ENCODE measurements around the gene PEX13.
"Not testable (repeated sequence)": the region's sequence is repeated elsewhere in the genome, so short reads cannot be mapped to it uniquely, and the experiment has no call there.

The PEX13 gene, protein sequence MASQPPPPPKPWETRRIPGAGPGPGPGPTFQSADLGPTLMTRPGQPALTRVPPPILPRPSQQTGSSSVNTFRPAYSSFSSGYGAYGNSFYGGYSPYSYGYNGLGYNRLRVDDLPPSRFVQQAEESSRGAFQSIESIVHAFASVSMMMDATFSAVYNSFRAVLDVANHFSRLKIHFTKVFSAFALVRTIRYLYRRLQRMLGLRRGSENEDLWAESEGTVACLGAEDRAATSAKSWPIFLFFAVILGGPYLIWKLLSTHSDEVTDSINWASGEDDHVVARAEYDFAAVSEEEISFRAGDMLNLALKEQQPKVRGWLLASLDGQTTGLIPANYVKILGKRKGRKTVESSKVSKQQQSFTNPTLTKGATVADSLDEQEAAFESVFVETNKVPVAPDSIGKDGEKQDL

DNA sequence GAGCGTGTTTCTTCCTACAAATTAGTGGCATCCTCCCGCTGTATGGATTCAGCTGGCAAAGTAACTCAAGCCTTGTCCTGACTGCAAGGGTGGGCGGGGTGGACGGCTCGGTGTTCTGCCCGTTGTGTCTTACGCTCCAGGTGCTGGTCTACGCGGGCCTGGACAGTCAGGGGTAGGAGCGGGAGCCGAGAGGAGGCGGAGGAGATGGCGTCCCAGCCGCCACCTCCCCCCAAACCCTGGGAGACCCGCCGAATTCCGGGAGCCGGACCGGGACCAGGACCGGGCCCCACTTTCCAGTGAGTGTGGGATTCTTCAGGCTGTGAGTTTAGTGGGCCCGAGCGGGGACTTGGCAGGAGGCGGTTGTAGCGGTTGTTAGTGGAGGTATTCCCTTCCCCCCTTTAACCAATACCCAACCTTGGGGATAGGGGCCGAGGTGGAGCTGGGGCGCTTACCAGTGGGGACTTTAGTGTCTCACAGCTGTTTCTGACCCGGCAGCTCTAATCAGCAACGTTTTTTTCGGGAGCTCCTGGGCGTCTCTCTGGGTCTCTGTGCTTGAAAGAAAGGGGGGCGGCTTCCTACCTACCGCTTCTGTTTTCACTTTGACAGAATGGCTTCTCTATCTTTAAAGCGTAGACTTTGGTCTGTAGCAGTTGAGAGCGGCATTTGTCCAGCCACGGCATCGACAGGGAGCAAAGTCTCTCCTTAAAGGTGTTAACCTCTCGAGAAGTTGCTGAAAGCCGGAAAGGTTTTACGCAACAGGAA, at the start of gene PEX13, which contains the start of gene PUS10:
PEX13 (plus strand) TSS at position 165 of the 762 bp plus-strand sequence; CDS start at position 205, 40 bp downstream.
PUS10 (minus strand) TSS at position 700 of the 762 bp plus-strand sequence. CDS start 6,365 bp downstream, outside the sequence.
- Mint-ChIP-seq H3K4me3 (peak within 1 kb of the TSS; percentile 98), H3K27ac (ENCODE audit: low read depth) (peak within 1 kb of the TSS; percentile 96), H3K27me3 (no peaks in the 10 kb centered on the region), H3K4me1 (peaks cover 30% of the 10 kb centered on the region), H3K36me3 (ENCODE audit: insufficient read depth) (peaks cover 24% of the 10 kb centered on the region), H3K9me3 (no peaks in the 10 kb centered on the region)
- ATAC-seq (replicated peaks; ENCODE audit: extremely low read depth, poor library complexity, severe bottlenecking) = peak; percentile 82
- peak; percentile 23 to 24 for DNase-seq (ENCODE audit: low spot score in 2 of 2)

DNA sequence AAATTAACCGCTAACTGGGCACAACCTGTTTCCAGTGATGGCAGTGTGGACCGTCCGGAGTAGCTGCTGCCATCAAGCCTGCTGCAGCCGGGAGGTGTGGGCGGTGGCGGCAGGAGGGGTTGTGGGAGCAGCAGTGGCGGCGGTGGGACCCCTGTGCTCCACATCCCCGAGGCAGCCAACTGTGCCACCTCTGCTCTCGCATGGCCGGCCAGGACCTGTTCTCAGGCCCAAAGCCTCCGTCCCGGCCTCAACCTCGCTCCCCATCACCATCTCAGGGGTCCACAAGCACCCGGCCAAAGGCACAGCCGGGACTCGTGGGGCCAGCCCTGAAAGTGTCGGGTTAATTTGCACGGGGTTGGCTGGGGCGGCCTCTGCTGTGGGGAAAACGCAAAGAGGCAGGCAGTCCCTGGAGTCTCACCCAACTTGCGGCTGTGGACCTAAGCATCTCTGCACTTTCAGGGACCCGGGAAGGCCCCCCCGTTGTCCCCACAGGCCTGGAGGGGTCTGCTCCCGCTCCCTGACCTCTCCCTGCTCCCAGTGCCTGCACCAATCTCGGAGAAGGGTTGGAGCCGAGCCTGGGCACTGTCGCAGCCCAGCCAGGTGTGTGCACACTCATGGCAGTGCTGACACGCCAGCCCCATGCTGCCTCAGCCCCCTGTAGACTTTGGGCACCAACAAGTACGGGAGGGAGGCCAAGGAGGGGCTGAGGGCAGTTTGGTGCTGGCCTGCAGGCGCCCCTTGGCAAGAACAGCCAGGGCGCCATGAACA, 44.4 kb upstream of the PEX13 start:
- no peak overlapping the region for H3K4me3 Mint-ChIP-seq
- no peak overlapping the region for H3K27ac Mint-ChIP-seq (ENCODE audit: low read depth)
- no peaks in the 10 kb centered on the region for H3K4me1 Mint-ChIP-seq
- peaks cover 5% of the 10 kb centered on the region for H3K36me3 Mint-ChIP-seq (ENCODE audit: insufficient read depth)
- no peaks in the 10 kb centered on the region for H3K27me3 Mint-ChIP-seq
- DNase-seq (ENCODE audit: low spot score in 2 of 2) (no peak), ATAC-seq (replicated peaks; ENCODE audit: extremely low read depth, poor library complexity, severe bottlenecking) (no peak)
- H3K9me3 Mint-ChIP-seq = no peaks in the 10 kb centered on the region

DNA sequence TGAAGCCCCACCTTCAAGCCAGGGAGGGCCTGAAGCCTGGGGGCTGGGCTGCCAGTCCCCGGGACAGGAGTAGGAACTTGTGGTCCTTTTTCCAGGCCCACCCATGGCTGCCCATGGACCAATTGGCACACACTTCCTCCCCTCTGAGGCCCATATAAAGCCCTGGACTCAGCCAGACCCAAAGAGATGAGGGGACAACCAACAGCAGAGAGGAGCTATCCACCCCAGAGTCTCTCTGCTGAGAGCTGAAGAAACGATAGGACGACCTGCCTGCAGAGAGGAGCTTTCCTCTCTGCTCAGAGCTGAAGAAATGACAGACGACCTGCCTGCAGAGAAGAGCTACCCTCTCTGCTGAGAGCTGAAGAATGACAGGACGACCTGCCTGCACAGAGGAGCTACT, 43.8 kb upstream of the PEX13 start:
- no peaks in the 10 kb centered on the region for H3K4me1 Mint-ChIP-seq
- peaks cover 5% of the 10 kb centered on the region for H3K36me3 Mint-ChIP-seq (ENCODE audit: insufficient read depth)
- no peak for ATAC-seq (replicated peaks; ENCODE audit: extremely low read depth, poor library complexity, severe bottlenecking)
- no peak overlapping the region for H3K4me3 Mint-ChIP-seq
- H3K27ac Mint-ChIP-seq (ENCODE audit: low read depth) = peak overlapping the region; percentile 51
- H3K9me3 Mint-ChIP-seq = no peaks in the 10 kb centered on the region
- H3K27me3 Mint-ChIP-seq = no peaks in the 10 kb centered on the region
- DNase-seq (ENCODE audit: low spot score in 2 of 2) = no peak

DNA sequence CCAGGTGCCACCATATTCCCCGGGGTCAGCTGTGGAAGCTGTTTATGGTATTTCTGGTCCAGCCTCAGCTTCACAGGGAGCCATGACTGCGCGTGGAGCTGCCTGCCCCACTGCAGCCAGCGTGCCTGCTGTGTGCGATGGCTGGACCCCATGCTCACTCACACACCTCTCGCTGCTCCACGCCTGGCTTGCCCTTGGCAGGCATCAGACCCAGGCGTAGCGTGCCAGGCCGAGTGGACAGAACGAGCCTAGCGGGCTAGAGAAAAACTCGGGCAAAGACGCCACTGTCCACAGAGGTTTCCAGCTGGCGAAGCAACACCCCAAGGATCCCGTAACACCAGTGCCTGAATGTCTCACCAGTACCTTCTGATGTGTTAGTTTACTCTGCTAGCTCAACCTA, 42.9 kb upstream of the PEX13 start:
- peaks cover 5% of the 10 kb centered on the region for H3K36me3 Mint-ChIP-seq (ENCODE audit: insufficient read depth)
- peaks cover 6% of the 10 kb centered on the region for H3K4me1 Mint-ChIP-seq

DNA sequence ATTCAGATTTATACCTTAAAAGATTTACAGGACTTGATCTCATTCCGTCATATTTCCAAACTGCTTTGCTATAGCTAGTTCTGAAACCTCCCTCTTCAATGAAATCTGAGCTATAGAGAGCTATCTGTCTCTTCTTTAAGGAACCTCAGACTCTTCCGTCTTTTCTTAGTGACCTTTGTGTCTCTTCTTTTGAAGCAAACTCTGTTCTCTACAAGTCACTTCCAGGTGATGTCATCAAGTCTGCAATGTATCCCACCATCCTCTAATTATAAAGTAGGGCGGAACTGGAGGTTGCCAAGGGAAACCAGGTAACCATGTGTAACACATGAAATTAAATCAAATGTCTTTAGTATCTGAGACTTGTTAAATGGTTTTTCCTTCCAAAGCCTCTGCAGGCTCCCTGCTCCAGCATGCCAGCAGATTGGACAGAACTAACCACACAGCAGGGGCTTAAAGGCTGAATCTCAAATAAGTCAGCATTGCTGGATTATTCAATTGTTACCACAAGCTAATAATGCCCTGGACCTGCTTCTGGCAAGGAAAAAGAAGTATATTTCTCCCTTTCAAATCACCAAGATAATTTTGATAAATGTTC, 41.2 kb upstream of the PEX13 start:
- no peak for DNase-seq (ENCODE audit: low spot score in 2 of 2)
- peaks cover 5% of the 10 kb centered on the region for H3K36me3 Mint-ChIP-seq (ENCODE audit: insufficient read depth)
- H3K27ac Mint-ChIP-seq (ENCODE audit: low read depth) = peak overlapping the region; percentile 35
- ATAC-seq (replicated peaks; ENCODE audit: extremely low read depth, poor library complexity, severe bottlenecking) = no peak
- no peak overlapping the region for H3K4me3 Mint-ChIP-seq
- H3K27me3 Mint-ChIP-seq = no peaks in the 10 kb centered on the region
- H3K9me3 Mint-ChIP-seq = no peaks in the 10 kb centered on the region
- H3K4me1 Mint-ChIP-seq = peaks cover 14% of the 10 kb centered on the region

More for the DNA sequence above, 42.9 kb upstream of the PEX13 start:
- ATAC-seq (replicated peaks; ENCODE audit: extremely low read depth, poor library complexity, severe bottlenecking) = no peak
- DNase-seq (ENCODE audit: low spot score in 2 of 2) = no peak
- Mint-ChIP-seq H3K27me3 (no peaks in the 10 kb centered on the region), H3K27ac (ENCODE audit: low read depth) (no peak overlapping the region), H3K4me3 (no peak overlapping the region), H3K9me3 (no peaks in the 10 kb centered on the region)

DNA sequence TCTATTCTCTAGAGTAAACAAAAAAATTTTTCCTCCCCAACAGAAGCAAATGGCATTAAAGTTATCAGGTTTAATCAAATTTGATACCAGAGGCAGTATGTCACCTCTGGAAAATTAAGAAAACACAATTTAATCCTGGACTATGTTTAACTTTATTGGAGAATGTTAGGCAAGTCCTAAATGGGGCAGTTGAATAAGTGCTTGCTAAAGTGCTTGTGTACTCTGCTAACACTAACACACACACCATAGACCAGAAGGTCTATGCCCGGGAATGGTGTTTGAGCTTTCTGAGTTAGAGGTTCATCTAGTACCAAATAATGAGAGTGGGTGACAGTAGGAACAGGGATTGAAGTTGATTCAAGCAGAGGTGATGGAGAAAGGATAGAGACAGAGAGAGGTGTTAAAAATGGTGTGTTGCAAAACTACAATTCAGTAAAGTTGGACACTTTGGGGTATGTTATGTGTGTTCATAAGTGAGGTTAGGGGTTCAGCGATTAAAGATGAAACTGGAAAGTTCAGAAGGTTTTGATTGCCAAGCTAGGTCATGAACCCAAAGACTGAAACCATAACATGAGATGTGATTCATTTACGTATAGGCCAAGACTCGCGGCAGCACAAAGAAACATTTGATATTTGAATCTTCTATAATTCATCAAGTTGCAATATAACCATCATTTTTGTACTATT, 40.5 kb upstream of the PEX13 start:
- H3K4me1 Mint-ChIP-seq = peaks cover 14% of the 10 kb centered on the region
- H3K27me3 Mint-ChIP-seq = no peaks in the 10 kb centered on the region
- DNase-seq (ENCODE audit: low spot score in 2 of 2) (no peak), ATAC-seq (replicated peaks; ENCODE audit: extremely low read depth, poor library complexity, severe bottlenecking) (no peak)
- no peak overlapping the region for H3K4me3 Mint-ChIP-seq
- peak overlapping the region; percentile 2 for H3K27ac Mint-ChIP-seq (ENCODE audit: low read depth)
- H3K36me3 Mint-ChIP-seq (ENCODE audit: insufficient read depth) = peaks cover 5% of the 10 kb centered on the region
- H3K9me3 Mint-ChIP-seq = no peaks in the 10 kb centered on the region

DNA sequence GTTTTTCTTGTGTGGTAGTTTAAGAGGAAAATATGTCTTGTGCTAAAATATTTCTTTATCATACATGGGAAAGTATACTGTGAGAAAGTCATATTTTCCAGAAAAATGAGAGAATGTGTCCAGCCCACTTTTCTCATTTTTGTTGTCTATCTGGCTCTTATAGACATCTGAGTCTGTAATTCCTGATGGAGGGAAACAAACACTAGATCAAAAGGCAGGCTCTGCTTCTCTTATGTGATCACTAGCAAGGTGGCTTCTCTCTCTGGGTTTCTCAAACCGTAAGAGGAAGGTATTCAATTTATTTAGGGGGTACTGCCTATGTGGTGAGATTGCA, 40.0 kb upstream of the PEX13 start:
- DNase-seq (ENCODE audit: low spot score in 2 of 2) = no peak
- no peaks in the 10 kb centered on the region for H3K27me3 Mint-ChIP-seq
- H3K36me3 Mint-ChIP-seq (ENCODE audit: insufficient read depth) = peaks cover 3% of the 10 kb centered on the region
- peaks cover 14% of the 10 kb centered on the region for H3K4me1 Mint-ChIP-seq
- no peak overlapping the region for H3K4me3 Mint-ChIP-seq
- peak overlapping the region; percentile 2 for H3K27ac Mint-ChIP-seq (ENCODE audit: low read depth)
- ATAC-seq (replicated peaks; ENCODE audit: extremely low read depth, poor library complexity, severe bottlenecking) = no peak
- H3K9me3 Mint-ChIP-seq = no peaks in the 10 kb centered on the region

DNA sequence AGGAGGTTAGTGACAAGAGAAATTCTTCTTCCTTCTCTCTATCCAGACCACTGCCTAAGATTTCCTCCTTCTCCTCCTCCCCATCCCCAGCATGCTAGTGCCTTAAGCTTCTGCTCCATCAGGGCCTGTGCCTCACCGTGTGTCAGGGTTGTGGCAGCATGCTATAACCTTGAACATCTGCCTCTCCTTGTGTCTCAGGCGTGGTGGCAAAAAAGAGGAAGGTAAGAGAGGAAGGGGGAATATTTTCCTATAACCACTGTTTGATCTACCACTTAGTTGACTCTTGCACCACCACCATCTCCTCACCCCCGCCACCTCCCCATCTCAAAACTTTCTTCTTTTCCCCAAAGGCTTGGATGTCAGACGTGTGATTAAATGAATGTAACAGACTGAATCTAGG, 38.3 kb upstream of the PEX13 start:
- Mint-ChIP-seq H3K27me3 (no peaks in the 10 kb centered on the region), H3K9me3 (no peaks in the 10 kb centered on the region), H3K4me3 (no peak overlapping the region), H3K36me3 (ENCODE audit: insufficient read depth) (no peaks in the 10 kb centered on the region), H3K4me1 (peaks cover 14% of the 10 kb centered on the region), H3K27ac (ENCODE audit: low read depth) (no peak overlapping the region)
- DNase-seq (ENCODE audit: low spot score in 2 of 2) (no peak), ATAC-seq (replicated peaks; ENCODE audit: extremely low read depth, poor library complexity, severe bottlenecking) (no peak)

DNA sequence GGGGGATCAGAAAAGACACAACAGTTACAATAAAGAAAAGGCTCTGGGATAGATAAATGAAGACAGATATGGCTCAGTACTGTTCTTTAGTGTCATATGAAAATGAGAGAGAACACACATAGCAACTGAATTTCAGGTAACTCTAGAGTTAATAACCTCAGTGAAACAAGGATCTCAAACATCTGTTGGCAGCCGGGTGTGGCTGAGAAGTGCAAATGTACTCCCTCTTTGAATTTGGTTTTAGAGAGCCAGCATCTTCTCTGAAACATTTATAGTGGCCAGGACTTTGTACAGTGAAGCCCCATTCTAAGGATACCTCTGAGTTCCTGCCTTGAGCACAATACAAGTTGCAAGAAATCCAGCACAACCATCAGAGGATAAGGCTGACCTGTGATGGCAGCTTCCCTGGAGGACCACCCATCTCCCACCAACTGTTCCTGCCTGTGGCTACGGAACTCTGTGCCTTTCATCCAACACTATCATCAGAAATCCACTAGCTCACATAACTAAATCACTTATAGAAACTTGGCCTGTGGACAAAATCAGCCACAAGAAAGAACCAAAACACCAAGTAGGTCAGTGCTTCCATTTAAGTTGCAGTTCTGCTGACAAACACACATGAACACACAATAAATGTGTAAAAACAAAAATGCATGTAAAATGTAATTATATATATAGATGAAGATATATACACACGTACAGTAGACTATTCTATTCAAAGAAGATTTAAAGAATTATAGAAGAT, 37.3 kb upstream of the PEX13 start:
- Mint-ChIP-seq H3K4me1 (peaks cover 14% of the 10 kb centered on the region), H3K27ac (ENCODE audit: low read depth) (no peak overlapping the region), H3K4me3 (no peak overlapping the region), H3K27me3 (no peaks in the 10 kb centered on the region), H3K36me3 (ENCODE audit: insufficient read depth) (no peaks in the 10 kb centered on the region), H3K9me3 (no peaks in the 10 kb centered on the region)
- no peak for DNase-seq (ENCODE audit: low spot score in 2 of 2)
- no peak for ATAC-seq (replicated peaks; ENCODE audit: extremely low read depth, poor library complexity, severe bottlenecking)

DNA sequence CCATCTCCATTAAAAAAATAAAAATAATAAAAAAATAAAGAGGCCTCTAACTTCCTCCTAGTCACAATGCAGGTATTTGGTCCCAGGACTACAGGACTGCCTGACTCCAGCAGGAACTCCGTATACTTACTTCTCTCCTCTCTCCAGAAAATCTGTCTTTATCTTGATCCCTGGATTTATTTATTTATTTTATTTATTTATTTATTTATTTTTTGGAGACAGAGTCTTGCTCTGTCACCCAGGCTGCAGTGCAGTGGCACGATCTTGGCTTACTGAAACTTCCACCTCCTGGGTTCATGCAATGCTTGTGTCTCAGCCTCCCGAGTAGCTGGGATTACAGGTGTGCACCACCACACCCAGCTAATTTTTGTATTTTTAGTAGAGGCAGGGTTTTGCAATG, 35.5 kb upstream of the PEX13 start:
- DNase-seq (ENCODE audit: low spot score in 2 of 2); H3K36me3 Mint-ChIP-seq (ENCODE audit: insufficient read depth); H3K4me3 Mint-ChIP-seq; ATAC-seq (replicated peaks; ENCODE audit: extremely low read depth, poor library complexity, severe bottlenecking); H3K9me3 Mint-ChIP-seq; H3K27ac Mint-ChIP-seq (ENCODE audit: low read depth); H3K27me3 Mint-ChIP-seq: not testable (repeated sequence)
- peaks cover 16% of the 10 kb centered on the region for H3K4me1 Mint-ChIP-seq

DNA sequence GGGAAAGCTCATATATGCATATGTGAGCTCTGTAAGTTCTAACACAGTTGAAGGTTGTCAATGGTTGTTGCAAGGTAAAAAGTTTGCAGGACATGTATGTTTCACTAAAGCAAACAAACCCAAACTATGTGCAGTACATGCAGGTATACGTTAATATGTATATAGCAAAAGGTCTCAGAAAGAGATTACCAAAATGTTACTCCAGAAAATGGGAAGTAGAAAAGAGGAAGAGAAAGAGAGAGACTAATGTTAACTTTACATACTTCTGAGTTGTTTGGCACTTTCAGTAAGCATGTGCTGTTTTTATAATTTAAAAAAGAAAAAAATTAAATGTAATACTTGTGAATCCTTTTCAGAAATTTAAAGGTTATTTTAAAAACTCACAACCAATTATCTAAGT, 32.8 kb upstream of the PEX13 start:
- H3K27me3 Mint-ChIP-seq = no peaks in the 10 kb centered on the region
- H3K36me3 Mint-ChIP-seq (ENCODE audit: insufficient read depth) = no peaks in the 10 kb centered on the region
- no peak for DNase-seq (ENCODE audit: low spot score in 2 of 2)
- H3K9me3 Mint-ChIP-seq = no peaks in the 10 kb centered on the region
- ATAC-seq (replicated peaks; ENCODE audit: extremely low read depth, poor library complexity, severe bottlenecking) = no peak
- H3K4me3 Mint-ChIP-seq = no peak overlapping the region
- H3K4me1 Mint-ChIP-seq = peaks cover 13% of the 10 kb centered on the region
- H3K27ac Mint-ChIP-seq (ENCODE audit: low read depth) = no peak overlapping the region
